Activated T-helper 2 cell treated with anti-CD3 and anti-CD28 coated beads, Interferon-gamma antibody, Interleukin-2, Interleukin-4, amounts not matched to agents 10 μg/mL and 5 μg/mL and 100 μg/mL, durations not matched to agents 14 hours and 24 hours and 36 hours (primary cell): ENCODE results near the gene RRAGD. TPM values are rescaled to one million over a fixed set of nuclear protein-coding genes. Genes with fewer than 3 reads are reported as not detected.

Experiments used
- DNase-seq: peaks from one replicate; pipeline ENCODE4 v3.0.0; 2021; ENCODE audit warnings: low spot score
- H3K27ac Mint-ChIP-seq: one replicate; pipeline ENCODE4 v1.8.0; 2021; ENCODE audit warnings: mixed read lengths
- H3K27me3 Mint-ChIP-seq: one replicate; pipeline ENCODE4 v1.8.0; 2021; ENCODE audit warnings: low read depth, mixed read lengths
- H3K36me3 Mint-ChIP-seq: one replicate; pipeline ENCODE4 v1.8.0; 2021; ENCODE audit warnings: low read depth, mixed read lengths
- H3K4me1 Mint-ChIP-seq: one replicate; pipeline ENCODE4 v1.8.0; 2021; ENCODE audit warnings: low read depth, mixed read lengths
- H3K4me3 Mint-ChIP-seq: one replicate; pipeline ENCODE4 v1.8.0; 2021; ENCODE audit warnings: low read depth, mild to moderate bottlenecking, moderate library complexity, mixed read lengths
- H3K9me3 Mint-ChIP-seq: one replicate; pipeline ENCODE4 v1.8.0; 2021; ENCODE audit warnings: mixed read lengths
- intact Hi-C: fragments of 100-400 bp; cut with micrococcal nuclease; formaldehyde crosslinking; loops from one replicate; pipeline ENCODE4 v1.15.1; 2023
- total RNA-seq: library from RNA; stranded (reverse); gene quantifications from 2 replicates; pipeline ENCODE4 v1.2.3, GENCODE V29; 2022

Gene RRAGD
- total RNA-seq, 1 donor from 2014 or later: 7.2 TPM

DNA sequence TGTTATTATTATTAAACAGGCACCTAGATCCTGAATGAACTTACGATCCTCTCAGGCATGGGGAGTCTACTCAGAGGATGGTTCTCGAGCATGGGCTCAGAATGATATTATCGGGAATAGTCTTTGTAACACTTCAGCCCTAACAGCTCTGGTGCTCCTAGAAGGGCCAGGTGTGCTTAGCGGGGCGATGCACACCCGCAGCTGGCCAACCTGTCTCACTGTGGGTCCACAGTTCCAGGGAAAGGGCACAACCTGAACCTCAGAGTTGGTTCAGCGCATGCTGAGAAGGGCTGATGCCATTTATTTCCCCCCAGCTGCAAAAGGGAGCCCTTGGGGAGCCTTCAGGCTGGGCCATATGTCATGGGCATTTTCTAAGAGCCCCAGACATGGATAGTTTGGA, 26.2 kb downstream of the RRAGD start:
- H3K36me3 Mint-ChIP-seq: no peaks in the 10 kb centered on the region
- no peak for DNase-seq
- intact Hi-C loops: no loop called here
- no peak overlapping the region for H3K4me3 Mint-ChIP-seq
- no peak overlapping the region for H3K27ac Mint-ChIP-seq
- H3K9me3 Mint-ChIP-seq: no peaks in the 10 kb centered on the region
- peaks cover 6% of the 10 kb centered on the region for H3K4me1 Mint-ChIP-seq
- no peaks in the 10 kb centered on the region for H3K27me3 Mint-ChIP-seq

- no peaks in the 10 kb centered on the region for H3K36me3 Mint-ChIP-seq
- intact Hi-C loops: no loop called here
- H3K4me1 Mint-ChIP-seq: peaks cover 8% of the 10 kb centered on the region
- H3K27ac Mint-ChIP-seq: no peak overlapping the region
- H3K4me3 Mint-ChIP-seq: no peak overlapping the region
- no peak for DNase-seq
- H3K27me3 Mint-ChIP-seq: no peaks in the 10 kb centered on the region
- H3K9me3 Mint-ChIP-seq: no peaks in the 10 kb centered on the region
Observed at GRCh38 chr6:89385156-89385667, 26.9 kb downstream of the RRAGD start.

- no peaks in the 10 kb centered on the region for H3K36me3 Mint-ChIP-seq
- H3K27me3 Mint-ChIP-seq: no peaks in the 10 kb centered on the region
- H3K27ac Mint-ChIP-seq: no peak overlapping the region
- no peak overlapping the region for H3K4me3 Mint-ChIP-seq
- intact Hi-C loops: no loop called here
- no peak for DNase-seq
- peaks cover 18% of the 10 kb centered on the region for H3K4me1 Mint-ChIP-seq
- no peaks in the 10 kb centered on the region for H3K9me3 Mint-ChIP-seq
Observed at GRCh38 chr6:89381031-89381430, 31.0 kb downstream of the RRAGD start.

DNA sequence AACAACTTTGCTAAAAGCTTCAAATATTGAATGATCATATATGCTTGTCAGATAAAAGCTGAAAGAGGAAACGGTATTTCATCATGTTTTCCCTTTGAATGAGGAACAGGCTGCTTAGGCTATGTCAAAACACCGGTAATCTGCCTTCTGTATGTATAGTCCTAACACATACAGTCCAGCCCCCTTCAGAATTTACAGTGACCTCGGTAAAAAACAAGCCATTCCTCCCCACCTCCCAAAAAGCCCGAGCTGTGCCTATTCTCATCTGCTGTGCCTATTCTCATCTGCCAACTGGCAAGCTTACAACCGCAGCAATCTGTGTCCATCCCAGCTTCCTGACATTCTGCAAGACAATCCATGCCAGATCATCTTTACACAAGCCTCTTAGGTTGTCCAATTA, 32.8 kb downstream of the RRAGD start:
- Mint-ChIP-seq H3K27me3 (no peaks in the 10 kb centered on the region), H3K9me3 (no peaks in the 10 kb centered on the region), H3K4me1 (peaks cover 23% of the 10 kb centered on the region), H3K36me3 (no peaks in the 10 kb centered on the region), H3K27ac (no peak overlapping the region), H3K4me3 (no peak overlapping the region)
- intact Hi-C loops: loop anchor here (10.0 kb wide), 1 partner anchor 1206 kb away; the partner anchor contains the start of gene MAP3K7
- no peak for DNase-seq

DNA sequence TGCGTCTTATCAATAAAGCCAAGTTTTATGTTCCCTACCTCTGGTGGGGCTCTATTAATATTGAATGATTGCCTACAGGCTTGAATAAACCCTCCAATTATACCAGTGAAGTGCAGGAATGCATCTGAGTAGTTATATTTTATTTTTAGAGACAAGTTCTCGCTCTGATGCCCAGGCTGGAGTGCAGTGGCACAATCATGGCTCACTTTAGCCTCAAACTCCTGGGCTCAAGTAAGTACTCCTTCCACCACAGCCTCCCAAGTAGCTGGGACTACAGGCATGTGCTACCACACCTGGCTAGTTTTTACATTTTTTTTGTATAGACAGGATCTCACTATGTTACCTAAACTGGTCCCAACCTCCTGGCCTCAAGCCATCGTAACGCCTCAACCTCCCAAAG, 33.4 kb downstream of the RRAGD start:
- no peaks in the 10 kb centered on the region for H3K9me3 Mint-ChIP-seq
- no peak overlapping the region for H3K4me3 Mint-ChIP-seq
- no peaks in the 10 kb centered on the region for H3K36me3 Mint-ChIP-seq
- intact Hi-C loops: loop anchor here (10.0 kb wide), 1 partner anchor 1206 kb away; the partner anchor contains the start of gene MAP3K7
- H3K4me1 Mint-ChIP-seq: peaks cover 26% of the 10 kb centered on the region
- DNase-seq: no peak
- no peaks in the 10 kb centered on the region for H3K27me3 Mint-ChIP-seq
- H3K27ac Mint-ChIP-seq: no peak overlapping the region

- Mint-ChIP-seq H3K27ac (no peak overlapping the region), H3K27me3 (no peaks in the 10 kb centered on the region), H3K9me3 (no peaks in the 10 kb centered on the region), H3K36me3 (no peaks in the 10 kb centered on the region), H3K4me1 (peaks cover 38% of the 10 kb centered on the region), H3K4me3 (no peak overlapping the region)
- intact Hi-C loops: loop anchor here (1.0 to 10.0 kb wide), 2 partner anchors 393 to 1209 kb away; partner anchors contain the start of gene MAP3K7
- DNase-seq: peak; percentile 77
Observed at GRCh38 chr6:89375427-89376267, 36.4 kb downstream of the RRAGD start.

DNA sequence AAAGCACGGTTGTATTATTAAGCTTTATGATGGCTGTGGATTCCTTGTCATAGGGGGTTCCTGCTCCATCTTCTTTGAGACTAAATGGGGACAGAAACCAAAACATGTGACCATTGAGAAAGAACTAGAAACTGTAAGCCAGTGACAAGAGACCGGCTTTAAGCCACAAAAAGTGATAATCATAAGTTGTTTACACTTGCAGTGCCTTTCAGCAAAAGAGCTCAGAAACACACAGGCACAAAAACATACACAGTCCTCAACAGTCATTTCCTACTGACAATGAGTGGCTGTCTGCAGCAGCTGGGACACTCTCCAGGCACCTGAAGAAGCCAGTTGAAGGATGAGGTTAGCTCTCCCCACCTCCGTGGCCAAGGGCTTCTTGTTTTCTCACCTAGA, 39.6 kb downstream of the RRAGD start:
- Mint-ChIP-seq H3K4me3 (no peak overlapping the region), H3K27me3 (no peaks in the 10 kb centered on the region), H3K9me3 (no peaks in the 10 kb centered on the region), H3K4me1 (peaks cover 32% of the 10 kb centered on the region), H3K36me3 (no peaks in the 10 kb centered on the region), H3K27ac (peak overlapping the region; percentile 47)
- intact Hi-C loops: loop anchor here (1.0 to 10.0 kb wide), 5 partner anchors 16 to 1212 kb away; partner anchors contain the start of genes ANKRD6, LYRM2, MAP3K7 and RRAGD
- DNase-seq: peak; percentile 20

GRCh38 chr6:89371849-89372505, 40.1 kb downstream of the RRAGD start:
- no peak overlapping the region for H3K4me3 Mint-ChIP-seq
- no peaks in the 10 kb centered on the region for H3K9me3 Mint-ChIP-seq
- no peaks in the 10 kb centered on the region for H3K36me3 Mint-ChIP-seq

GRCh38 chr6:89368999-89369398, 43.1 kb downstream of the RRAGD start:
- H3K4me1 Mint-ChIP-seq: peaks cover 29% of the 10 kb centered on the region
- no peak overlapping the region for H3K27ac Mint-ChIP-seq
- DNase-seq: no peak
- intact Hi-C loops: loop anchor here (1.0 to 5.0 kb wide), 3 partner anchors 87 to 241 kb away; no protein-coding TSS in a partner anchor
- H3K27me3 Mint-ChIP-seq: no peaks in the 10 kb centered on the region
- no peak overlapping the region for H3K4me3 Mint-ChIP-seq
- H3K36me3 Mint-ChIP-seq: no peaks in the 10 kb centered on the region
- H3K9me3 Mint-ChIP-seq: no peaks in the 10 kb centered on the region

More at GRCh38 chr6:89371849-89372505, 40.1 kb downstream of the RRAGD start:
- no peaks in the 10 kb centered on the region for H3K27me3 Mint-ChIP-seq
- peak overlapping the region; percentile 47 for H3K27ac Mint-ChIP-seq
- peaks cover 30% of the 10 kb centered on the region for H3K4me1 Mint-ChIP-seq
- DNase-seq: peak; percentile 74
- intact Hi-C loops: loop anchor here (1.0 to 10.0 kb wide), 5 partner anchors 15 to 1213 kb away; partner anchors contain the start of genes ANKRD6, LYRM2, MAP3K7 and RRAGD

DNA sequence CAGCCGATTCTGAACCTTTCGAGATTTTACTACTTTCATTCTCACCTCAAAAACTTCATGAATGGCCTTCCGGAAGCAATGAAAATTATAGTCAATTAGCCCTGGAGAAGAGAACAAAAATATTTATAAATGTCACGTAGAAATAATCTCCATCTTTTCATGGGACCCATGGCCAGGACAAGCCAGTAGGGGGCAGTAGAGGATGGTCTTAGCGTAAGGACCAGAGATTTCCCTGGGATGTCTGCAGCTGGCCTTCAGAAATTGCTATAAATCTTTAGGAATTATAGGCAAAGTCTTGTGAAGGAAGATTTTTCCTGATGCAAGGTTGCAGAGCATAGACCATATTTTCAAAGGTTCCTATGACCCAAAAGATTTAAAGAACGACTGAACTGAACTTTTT, 44.0 kb downstream of the RRAGD start:
- Mint-ChIP-seq H3K9me3 (no peaks in the 10 kb centered on the region), H3K27me3 (no peaks in the 10 kb centered on the region), H3K27ac (no peak overlapping the region), H3K4me1 (peaks cover 27% of the 10 kb centered on the region), H3K36me3 (no peaks in the 10 kb centered on the region), H3K4me3 (no peak overlapping the region)
- intact Hi-C loops: loop anchor here (1.0 to 5.0 kb wide), 3 partner anchors 86 to 242 kb away; no protein-coding TSS in a partner anchor
- DNase-seq: peak; percentile 29

GRCh38 chr6:89364586-89364985, 47.5 kb downstream of the RRAGD start:
- Mint-ChIP-seq H3K9me3 (no peaks in the 10 kb centered on the region), H3K27ac (no peak overlapping the region)
- intact Hi-C loops: no loop called here

DNA sequence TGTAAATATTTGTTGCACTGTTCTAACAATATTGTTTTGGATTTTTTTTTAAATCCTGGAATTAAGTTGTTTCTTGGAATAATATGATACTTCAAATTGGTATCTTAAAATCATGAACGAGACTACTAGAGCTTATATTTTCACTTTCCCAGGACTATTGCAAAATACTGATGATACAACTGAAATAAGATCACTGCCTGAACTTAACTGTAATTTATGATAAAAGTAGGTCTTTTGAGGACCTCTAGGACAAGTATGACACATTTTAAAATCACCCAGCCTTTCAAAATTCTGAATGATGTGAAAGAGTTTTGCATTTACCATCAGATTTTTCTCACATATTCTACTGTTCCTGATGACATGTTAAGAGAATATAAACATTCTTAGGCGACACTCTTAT, 50.9 kb downstream of the RRAGD start:
- Mint-ChIP-seq H3K27me3 (no peaks in the 10 kb centered on the region), H3K36me3 (no peaks in the 10 kb centered on the region), H3K9me3 (no peaks in the 10 kb centered on the region), H3K4me3 (no peak overlapping the region), H3K27ac (no peak overlapping the region), H3K4me1 (peaks cover 52% of the 10 kb centered on the region)
- intact Hi-C loops: no loop called here
- DNase-seq: no peak

More at GRCh38 chr6:89364586-89364985, 47.5 kb downstream of the RRAGD start:
- H3K4me3 Mint-ChIP-seq: no peak overlapping the region
- no peak for DNase-seq
- H3K27me3 Mint-ChIP-seq: no peaks in the 10 kb centered on the region
- peaks cover 28% of the 10 kb centered on the region for H3K4me1 Mint-ChIP-seq
- H3K36me3 Mint-ChIP-seq: no peaks in the 10 kb centered on the region
